ENCODE data around the gene MRPL27.

DNA sequence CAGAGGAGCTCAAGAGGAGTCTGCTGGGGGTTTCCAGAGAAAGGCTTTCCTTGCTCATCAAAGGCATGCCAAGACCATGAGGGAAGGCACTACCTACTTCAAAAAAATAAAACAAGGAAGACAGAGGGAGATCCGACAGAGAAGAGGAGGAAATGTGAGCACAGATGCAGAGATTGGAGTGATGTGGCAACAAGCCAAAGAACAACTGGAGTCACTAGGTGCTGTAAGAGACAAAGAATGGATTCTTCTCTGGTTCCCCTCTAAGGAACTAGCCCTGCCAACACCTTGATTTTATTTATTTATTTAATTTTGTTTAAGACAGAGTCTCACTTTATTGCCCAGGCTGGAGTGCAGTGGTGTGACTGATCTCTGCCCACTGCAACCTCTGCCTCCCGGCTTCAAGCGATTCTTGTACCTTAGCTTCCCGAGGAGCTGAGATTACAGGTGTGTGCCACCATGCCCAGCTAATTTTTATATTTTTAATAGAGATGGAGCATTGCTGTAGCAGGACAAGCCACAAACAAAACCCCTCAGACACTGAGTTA is 39.3 kb upstream of the MRPL27 start:
- TF ChIP-seq, protein P1, sequence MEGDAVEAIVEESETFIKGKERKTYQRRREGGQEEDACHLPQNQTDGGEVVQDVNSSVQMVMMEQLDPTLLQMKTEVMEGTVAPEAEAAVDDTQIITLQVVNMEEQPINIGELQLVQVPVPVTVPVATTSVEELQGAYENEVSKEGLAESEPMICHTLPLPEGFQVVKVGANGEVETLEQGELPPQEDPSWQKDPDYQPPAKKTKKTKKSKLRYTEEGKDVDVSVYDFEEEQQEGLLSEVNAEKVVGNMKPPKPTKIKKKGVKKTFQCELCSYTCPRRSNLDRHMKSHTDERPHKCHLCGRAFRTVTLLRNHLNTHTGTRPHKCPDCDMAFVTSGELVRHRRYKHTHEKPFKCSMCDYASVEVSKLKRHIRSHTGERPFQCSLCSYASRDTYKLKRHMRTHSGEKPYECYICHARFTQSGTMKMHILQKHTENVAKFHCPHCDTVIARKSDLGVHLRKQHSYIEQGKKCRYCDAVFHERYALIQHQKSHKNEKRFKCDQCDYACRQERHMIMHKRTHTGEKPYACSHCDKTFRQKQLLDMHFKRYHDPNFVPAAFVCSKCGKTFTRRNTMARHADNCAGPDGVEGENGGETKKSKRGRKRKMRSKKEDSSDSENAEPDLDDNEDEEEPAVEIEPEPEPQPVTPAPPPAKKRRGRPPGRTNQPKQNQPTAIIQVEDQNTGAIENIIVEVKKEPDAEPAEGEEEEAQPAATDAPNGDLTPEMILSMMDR (conservative IDR thresholded peaks at IDR 0.05; ENCODE audit: low read length) = no peak
- TF ChIP-seq EZH2phosphoT487 (IDR thresholded peaks at IDR 0.05; ENCODE audit: borderline replicate concordance, low read depth, low read length) = no peak

Measured in OCI-LY7 (cell line).